GM19240 (cell line): ENCODE results near the gene GRK1.

Source experiments
- DNase-seq: peaks from one replicate; pipeline ENCODE4 v3.0.0; 2011; ENCODE audit warnings: low spot score; ENCODE audit not compliant: insufficient read length

The GRK1 gene

DNA sequence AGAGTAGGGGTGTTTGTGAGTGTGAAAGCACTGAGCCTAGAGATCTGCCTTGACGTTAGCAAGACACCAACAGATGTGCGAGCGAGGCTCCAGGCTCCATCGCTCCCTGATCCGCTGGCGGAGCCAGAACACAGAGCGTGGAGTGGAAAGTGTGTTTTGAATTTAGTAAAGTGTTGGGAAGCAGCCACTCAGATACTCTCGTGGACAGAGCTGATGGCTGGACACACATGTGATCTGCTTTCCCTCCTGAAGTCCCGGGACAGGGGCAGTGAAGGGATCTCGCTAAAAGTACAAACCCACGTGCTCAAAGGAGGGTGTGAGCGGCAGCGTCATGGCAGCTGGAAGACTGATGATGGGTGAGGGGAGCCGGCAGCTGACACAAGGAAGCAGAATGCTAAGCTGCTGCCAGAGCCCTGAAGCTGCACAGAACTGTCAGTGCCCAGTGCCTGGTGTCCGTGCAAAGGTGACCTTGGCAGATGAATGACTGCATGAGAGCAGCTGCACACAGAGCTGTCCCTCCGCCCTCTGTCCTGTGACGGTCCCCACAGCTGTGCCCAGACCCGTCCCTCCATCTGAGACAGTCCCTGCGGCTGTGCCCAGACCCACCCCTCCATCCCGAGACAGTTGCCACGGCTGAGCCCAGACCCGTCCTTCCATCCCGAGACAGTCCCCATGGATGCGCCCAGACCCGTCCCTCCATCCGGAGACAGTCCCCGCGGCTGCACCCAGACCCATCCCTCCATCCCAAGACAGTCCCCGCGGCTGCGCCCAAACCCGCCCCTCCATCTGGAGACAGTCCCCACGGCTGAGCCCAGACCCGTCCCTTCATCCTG, 62.4 kb downstream of the GRK1 start:
- no peak for DNase-seq

DNA sequence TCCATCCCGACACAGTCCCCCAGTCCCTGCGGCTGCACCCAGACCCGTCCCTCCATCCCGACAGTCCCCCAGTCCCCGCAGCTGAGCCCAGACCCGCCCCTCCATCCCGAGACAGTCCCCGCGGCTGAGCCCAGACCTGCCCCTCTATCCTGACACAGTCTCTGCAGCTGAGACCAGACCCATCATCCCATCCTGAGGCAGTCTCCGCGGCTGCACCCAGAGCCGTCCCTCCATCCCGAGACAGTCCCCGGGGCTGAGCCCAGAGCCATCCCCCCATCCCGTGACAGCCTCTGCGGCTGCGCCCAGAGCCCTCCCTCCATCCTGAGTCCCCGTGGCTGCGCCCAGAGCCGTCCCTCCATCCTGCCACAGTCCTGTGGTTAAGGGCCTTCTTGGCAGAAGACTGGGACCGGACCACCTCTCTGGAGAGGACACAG, 63.3 kb downstream of the GRK1 start:
- no peak for DNase-seq

DNA sequence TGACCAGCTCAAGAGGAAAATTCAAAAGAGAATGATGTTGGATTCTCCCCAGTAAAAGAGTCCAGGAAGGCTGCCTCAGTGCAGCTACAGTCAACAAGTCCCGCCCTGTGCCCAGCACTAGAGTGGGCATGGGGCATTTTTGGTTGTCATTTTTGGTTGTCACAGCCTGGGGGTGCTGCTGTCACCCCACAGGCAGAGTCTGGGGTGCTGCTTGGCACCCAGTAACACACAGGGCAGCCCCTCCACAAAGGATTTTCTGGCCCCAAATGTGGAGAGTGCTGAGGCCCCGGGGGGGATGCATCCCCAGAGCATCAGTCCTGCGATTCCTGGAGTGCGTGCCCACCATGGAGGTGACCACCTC, 63.8 kb downstream of the GRK1 start:
- DNase-seq: no peak

DNA sequence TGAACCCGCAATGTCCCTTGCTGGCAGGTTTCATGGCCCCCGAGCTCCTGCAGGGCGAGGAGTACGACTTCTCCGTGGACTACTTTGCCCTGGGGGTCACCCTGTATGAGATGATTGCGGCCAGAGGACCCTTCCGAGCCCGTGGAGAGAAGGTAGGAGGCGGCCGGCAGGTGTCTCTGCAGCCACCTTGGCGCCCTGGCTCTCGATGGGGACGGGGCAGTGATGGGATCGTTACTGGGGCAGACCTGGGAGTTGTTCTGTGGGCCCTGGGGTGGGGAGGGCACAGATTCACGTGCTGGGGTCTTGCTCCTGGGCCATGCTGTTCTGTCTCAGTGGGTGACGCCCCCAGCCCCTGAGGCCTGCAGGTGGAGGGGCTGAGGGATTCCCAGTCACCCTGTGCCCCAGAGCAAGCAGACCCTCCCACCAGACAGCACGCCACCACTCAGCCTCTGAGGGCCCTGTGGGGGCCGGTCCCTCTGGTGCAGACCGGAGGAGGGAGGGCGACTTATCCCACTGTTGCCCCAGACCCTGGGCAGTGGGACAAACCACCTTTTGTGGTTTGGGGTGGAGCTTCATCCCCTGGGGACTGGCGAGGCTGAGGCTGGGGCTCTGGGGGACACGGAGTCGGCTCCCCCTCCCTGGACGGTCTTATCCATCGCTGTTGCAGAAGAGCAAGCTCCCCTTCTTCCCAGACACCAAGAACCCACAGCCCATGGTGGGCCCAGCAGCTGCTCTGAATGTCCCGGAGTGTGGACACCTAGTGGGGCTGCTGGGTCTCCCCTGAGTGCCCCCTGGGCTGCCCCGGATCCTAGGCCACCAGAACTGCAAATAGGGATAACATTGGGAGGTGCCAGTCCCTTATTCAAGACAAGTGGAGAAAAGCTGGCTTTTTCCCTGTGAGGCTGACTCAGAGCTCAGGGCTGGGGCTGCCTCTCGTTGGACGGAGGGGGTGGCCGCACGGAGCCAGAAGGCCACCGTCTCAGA, 64.5 kb downstream of the GRK1 start:
- DNase-seq: no peak

DNA sequence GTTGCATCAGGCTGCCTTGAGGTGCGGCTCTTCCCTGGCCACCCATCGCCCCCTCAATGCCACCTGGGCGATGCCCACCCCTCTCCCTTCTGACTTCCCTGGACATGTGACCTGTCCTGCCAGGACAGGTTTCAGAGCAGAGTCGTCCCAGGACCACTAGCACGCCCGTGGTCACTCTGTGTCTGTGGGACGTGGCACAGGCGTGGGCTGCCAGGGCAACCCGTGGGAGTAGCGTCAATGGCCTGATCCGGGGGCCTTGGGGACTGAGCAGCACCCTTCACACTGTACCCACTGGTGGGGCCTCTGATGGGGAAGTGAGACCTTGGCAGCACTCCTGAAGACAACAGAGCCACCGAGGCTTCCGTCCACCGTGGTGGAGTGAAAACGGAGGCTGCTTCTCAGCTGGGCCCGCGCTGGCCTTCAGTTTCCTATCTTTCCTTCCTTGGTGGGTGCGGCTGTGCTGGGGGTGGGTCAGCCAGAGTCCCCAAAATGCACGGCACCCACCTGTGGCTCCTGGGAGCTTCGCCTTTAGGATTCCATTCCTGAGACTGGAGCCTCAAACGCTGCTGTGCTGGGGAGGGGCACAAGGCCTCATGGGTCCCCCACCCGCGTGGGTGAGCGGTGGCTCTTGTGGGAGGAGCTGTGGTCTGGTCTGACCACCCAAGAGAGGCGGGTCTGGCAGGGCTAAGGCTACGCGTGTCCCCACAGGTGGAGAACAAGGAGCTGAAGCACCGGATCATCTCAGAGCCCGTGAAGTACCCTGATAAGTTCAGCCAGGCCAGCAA, 65.3 kb downstream of the GRK1 start:
- DNase-seq: no peak

DNA sequence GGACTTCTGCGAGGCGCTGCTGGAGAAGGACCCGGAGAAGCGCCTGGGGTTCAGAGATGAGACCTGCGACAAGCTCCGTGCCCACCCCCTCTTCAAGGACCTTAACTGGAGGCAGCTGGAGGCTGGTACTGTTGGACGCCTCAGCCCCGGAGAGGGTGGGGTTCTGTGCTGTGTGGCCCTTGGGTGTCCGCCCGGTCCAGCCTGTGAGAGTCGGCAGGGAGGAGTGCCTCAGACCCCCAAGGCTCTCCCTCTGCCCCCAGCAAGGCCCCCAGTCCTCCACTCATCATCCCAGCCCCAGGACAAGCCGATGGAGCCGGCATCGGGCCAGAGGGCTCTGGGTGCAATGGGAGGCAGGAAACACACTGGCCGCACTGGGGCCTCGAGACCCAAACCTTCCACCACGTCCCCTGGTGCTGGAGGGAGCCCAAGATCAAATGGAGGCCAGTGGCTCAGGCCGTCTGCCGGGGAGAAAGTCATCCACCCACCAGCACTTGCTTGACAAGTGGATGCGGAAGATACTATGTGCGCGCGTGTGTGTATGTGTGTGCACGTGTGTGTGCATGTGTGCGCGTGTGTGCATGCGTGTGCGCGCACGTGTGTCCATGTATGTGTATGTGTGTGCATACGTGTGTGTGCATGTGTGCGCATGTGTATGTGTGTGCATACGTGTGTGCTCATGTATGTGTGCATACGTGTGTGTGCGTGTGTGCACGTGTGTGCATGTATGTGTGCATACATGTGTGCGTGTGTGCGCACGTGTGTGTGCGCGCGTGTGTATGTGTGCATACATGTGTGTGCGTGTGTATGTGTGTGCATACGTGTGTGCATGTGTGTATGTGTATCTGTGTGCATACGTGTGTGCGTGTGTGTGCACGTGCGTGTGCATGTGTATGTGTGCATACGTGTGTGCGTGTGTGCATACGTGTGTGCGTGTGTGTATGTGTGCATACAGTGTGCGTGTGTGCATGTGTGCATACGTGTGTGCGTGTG, 66.2 kb downstream of the GRK1 start:
- no peak for DNase-seq

DNA sequence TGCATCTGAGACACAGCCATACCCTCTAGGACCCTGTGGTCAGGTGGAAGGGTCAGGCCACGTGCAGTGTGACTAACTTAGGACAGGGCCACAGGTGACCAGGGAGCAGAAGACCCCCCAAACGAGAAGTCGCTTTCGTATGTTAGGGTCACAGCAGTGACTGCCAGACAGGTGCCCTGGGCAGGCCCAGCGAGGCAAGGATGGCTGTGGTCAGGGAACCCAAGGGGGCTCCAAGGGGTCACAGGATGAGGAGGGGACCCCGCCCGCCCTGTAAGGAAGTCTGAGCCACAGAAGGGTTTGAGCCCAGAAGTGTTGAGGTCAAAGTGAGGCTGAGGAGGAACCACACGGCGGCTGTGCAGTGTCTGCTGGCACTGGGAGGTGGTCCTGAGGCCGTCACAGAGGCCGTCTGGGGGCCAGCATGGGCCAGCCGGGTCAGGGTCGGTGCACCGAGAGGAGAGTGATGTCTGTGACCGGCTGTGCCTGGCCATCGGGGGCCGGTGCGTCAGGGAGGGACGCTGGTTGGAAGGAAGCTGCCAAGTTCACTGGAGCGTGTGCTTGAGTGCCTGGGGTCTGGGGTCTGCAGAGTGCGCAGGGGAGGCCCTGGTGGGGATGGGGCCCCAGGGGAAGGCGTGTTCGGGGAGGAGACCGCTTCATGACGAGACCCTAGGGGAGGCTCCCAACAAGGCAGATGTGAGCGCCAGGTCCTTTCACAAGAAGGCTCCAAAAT, 67.2 kb downstream of the GRK1 start:
- no peak for DNase-seq

DNA sequence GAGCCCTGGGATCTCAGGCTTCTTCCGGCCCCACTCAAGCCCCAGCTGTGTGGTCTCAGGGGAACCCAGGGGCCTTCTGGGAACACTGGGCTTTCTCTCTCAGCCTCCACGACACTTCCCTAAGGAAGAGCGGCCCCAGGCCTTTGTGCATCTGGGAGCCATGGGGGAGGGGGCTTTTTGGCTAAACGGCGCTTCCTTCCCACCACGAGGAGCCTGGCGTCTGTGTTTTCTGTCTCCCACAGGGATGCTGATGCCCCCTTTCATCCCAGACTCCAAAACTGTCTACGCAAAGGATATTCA, 67.8 kb downstream of the GRK1 start:
- DNase-seq: no peak

DNA sequence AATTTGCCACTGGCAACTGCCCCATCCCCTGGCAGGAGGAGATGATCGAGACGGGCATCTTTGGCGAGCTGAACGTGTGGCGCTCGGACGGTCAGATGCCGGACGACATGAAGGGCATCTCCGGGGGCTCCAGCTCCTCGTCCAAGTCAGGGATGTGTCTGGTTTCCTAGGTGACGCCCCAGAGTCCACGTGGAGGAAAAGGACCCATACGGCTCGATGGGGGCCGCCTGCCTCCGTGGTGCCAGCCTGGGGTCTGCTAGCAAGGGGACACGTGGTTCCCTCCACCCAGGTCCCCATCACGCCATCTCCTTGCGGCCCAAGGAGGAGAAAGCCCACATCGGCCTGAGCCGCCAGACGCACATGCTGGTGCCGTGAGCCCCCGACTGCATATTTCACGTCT, 68.2 kb downstream of the GRK1 start:
- no peak for DNase-seq

DNA sequence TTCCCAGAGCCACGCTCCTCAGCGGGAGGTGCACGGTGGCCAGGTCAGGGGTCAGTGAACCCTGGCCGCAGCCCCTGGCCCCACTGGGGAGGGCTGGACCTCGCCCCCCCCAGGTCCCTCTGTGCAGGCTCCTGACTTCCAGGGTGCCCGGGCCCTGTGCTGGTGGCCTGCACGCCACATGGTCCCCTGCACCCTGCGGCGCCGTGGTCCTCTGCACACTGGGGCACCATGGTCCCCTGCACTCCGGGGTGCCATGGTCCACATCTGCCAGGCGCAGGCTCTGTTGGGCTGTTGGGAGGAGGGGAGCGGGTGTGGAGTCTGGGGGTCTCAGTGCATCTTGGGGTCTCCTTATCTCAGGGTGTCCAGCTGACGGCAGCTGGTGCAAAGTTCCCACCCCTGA, 68.7 kb downstream of the GRK1 start:
- DNase-seq: no peak

DNA sequence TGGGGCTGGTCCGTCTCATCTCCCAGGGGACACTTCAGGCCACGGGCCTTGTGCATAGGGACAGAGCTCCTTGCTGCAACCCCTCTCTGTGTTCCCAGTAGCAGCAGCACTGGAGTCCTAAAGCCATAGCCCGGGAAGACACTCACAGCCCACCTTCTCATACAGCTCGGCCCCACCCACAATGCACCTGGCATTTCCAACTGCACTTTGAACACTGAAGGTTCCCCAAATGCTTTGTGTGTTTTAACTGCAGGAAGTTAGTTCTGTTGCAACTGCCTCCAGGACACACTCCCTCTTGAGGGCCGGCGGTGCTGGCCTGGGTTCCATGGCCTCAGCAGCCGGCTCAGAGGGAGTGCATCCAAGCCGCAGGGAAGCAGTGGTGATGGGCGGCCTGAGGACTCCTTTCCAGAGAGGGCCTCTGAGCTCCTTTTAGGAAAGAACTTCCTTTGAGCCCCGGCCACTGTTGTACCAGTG, 69.3 kb downstream of the GRK1 start:
- DNase-seq: no peak

DNA sequence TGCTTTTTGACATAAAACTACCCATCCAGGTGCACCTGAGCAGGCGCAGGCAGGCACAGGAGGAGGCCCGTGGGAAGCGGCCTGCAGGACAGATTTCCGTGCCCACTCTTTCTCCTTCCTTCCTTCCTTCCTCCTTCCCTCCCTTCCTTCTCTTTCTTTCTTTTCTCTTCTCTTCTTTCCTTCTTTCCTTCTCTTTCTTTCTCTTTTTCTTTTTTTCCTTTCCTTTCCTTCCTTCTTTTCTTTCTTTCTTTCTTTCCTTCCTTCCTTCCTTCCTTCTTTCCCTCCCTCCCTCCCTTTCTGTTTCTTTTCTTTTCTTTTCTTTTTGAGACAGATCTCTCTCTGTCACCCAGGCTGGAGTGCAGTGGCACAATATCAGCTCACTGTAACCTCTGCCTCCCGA, 70.8 kb downstream of the GRK1 start:
- no peak for DNase-seq

DNA sequence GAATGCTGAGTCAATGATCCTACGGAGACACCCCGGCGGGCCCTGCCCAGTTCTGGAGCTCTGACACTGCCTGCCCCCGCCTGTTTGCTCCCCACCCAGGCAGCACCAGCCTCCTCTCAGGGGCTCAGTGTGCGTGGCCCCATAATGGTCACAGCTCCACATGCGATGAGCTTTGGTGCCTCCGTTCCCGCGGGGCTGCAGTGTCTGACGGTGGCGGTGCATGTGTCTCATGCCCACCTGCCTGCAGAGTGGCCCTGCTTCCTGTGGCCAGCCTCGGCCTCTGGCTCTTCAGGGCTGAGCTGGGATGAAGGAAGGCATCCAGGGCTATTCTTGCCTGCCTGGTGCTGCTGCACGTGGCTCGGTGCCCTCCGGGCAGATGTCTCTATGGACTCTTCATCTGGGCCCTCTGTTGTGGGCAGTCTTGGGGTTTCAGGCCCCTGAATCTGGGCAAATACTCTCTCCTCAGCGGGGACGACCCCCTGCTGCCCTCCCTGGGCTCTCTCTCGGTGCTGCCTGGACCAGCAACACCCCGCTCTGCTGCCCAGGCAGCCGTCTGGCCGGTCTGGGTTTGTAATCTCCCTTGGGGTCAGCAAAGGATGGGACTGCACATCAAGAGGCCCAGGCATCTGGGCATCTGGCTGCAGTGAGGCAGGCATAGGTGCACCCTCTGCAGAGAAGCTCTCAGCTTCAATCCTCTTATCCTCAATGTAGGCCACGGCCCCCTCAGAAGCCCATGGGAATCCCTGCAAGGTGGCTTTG, 72.7 kb downstream of the GRK1 start:
- DNase-seq: no peak

DNA sequence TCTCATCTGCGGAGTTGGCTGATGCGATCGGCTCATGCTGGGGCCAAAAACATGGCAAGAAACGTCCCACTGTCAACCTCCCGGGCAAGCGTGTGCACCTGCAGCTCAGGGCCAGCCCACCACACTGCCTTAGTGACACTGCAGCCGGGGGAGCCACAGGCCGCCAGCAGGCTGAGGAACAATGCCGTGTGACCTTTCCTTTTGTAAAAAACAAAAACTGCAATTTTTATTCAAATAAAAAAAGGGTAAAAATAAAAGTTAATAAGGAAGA, 73.2 kb downstream of the GRK1 start:
- no peak for DNase-seq

DNA sequence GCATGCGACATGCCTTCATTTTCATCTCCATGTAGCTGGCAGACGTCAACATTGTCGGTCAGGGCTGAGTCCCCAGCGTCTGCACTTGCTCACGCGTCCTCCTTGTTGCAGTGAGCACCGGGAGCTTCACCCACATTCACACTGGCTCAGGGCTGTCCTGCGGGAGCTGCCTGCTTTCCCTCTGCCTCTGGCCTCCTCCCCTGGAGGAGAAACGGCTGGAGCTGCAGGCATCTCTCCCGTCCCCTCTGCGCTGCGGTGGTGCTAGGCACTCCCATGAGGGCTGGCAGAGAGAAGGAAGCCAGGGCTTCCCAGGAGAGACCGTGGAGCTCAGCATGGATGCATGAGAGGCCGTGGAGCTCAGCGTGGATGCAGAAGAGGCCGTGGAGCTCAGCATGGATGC, 73.6 kb downstream of the GRK1 start:
- no peak for DNase-seq

DNA sequence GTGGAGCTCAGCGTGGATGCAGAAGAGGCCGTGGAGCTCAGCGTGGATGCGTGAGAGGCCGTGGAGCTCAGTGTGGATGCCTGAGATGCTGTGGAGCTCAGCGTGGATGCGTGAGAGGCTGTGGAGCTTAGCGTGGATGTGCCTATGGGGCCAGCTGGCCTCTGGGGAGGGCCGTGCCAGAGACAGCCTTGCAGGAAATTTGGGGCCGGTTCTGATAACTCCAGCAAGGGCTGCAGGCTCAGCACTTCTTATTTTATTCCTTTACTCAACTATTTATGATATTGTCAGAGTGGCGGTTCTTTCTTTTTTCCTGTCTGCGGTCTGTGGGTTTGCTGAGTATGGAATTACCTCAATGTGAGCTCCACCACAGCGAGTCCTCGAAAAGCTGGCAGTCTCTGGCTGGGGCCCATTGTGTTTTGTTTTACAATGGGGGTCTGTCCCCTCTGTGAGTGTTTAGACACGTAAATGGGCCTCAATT, 74.2 kb downstream of the GRK1 start:
- no peak for DNase-seq

DNA sequence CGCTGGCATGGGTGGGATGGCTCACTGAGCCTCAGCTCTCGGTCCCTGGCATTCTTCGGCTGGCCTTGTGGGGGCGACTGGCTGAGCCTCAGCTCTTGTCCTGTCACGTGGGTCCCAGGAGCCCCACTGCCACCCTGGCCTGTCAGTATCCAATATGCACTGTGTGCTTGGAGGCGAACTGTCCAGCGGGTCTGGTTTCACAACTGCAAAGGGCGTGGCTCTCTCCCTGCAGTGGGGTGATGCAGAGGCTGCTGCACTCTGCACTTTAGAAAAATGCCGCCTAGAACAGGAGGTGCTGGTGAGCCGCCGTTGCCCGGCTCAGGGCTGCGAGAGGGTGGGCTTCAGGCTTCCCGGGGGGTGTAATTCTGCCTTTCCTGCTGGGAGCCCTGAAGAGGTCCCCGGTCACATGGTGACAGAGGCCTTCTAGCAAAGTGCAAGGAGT, 75.0 kb downstream of the GRK1 start:
- DNase-seq: no peak

DNA sequence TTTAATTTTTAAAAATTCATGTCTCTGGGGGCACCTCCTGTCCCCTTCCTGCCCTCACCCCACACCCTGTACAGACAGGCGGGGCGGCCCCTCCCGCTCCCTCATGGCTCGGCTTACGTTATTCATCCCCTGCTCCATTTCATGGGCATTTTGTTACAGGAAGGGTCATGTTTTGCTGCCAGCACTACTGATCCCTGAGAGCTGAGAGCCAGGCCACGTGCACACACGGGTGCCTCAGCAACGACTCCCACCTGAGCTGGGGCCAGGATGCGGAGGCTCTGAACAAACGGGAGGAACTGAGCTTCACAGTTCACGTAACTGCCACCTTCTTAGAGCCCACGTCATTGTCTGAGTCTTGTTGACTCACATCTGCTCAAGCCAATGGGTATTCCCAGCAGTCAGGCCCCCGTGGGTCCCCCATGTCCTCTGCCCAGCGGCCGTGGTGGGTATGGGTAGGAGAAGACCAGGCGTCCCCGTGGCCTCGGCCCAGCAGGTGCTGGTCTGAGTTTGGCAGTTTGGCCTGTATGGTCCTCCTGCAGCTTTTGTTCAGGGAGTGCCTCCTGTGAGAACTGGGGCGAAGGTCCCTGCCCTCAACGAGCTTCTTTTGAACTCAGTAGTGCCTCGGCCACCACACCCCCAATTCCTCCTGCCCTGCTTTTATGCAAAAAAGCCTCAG, 75.6 kb downstream of the GRK1 start:
- DNase-seq: no peak
